ENCODE measurements around the gene NUMB.
"Not testable (repeated sequence)": the region's sequence is repeated elsewhere in the genome, so short reads cannot be mapped to it uniquely, and the experiment has no call there.

The NUMB gene

DNA sequence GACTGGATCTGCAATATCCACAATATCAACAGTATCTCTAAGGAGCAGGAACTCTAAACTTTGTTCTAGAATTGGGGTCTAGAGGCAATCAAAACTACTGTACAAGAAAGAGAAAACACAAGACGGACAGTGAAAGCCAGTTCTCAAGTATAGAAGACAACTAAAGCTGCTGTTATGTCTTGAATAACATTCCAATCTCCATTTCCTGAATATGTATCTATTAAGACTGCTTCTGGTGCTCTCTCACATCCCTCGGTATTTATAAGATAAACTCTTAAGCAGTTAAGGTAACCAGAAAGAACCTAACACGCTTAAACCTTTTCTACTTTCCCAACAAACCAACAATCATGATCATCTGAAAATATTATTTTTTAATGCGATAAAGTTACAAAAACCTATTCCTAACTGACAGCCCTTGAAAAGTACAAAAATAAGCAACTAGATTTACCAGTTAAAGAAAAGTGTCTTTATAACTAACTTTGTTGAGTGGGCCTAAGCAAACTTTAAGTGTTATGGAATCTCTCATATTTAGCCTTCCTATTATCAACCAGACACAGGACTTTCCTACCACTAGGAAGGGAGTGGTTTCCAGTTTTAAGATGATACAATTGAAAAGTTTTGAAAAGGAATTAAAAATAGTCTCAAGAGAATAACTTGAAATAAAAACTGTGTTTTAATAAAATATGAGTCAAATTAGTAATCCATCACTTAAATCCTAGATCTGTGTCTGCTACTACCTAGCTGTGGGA, 30.7 kb downstream of the NUMB start:
- Histone ChIP-seq H3K9me3 (ENCODE audit: control insufficient read depth, low read length) (no peaks in the 10 kb centered on the region), H3K27me3 (replicated peaks; ENCODE audit: control insufficient read depth, insufficient read depth, low read length, poor library complexity, severe bottlenecking) (no peaks in the 10 kb centered on the region), H3K4me1 (ENCODE audit: control insufficient read depth, insufficient read depth, low read length, poor library complexity, severe bottlenecking) (no peaks in the 10 kb centered on the region), H3K27ac (ENCODE audit: insufficient read depth, low read length, poor library complexity, severe bottlenecking) (no peak overlapping the region), H3K36me3 (ENCODE audit: control insufficient read depth, insufficient read depth, low read length) (no peaks in the 10 kb centered on the region), H3K4me3 (ENCODE audit: insufficient read depth, low read depth, low read length, poor library complexity, severe bottlenecking) (no peak overlapping the region)
- no peak for DNase-seq

DNA sequence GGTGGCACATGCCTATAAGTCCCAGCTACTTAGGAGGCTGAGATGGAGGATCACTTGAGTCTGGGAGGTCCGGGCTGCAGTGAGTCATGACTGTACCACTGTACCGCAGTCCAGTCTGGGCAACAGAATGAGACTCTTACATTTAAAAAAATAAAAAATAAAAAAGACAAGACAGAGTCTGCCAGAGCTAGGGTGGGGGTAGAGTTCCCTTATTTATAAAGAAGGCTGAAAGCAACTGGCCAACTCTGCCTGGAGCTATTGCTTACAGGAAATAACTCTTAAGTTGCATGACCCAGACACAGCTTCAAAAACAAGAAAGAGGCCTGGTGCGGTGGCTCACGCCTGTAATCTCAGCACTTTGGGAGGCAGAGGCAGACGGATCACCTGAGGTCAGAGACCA, 31.5 kb downstream of the NUMB start:
- no peaks in the 10 kb centered on the region for H3K9me3 ChIP-seq (ENCODE audit: control insufficient read depth, low read length)

DNA sequence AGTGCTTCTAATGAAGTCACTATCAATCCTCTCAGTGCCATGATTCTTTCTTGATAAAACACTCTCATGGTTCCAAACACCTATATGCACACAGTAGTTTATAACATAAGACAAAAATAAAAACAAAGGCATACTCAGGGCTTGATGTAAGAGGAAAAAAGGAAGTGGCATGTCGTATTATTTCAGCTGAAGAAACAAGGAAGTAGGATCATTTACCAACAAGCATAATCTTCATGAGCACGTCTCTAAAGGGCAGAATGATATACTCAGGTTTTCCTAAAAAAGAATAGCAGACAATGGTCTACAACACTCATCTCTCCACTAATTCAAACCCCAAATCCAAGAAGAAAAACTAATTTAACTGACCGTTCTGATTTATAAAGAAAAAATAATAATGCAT, 33.9 kb downstream of the NUMB start:
- Histone ChIP-seq H3K27ac (ENCODE audit: insufficient read depth, low read length, poor library complexity, severe bottlenecking) (no peak overlapping the region), H3K4me3 (ENCODE audit: insufficient read depth, low read depth, low read length, poor library complexity, severe bottlenecking) (no peak overlapping the region)
- no peak for DNase-seq

More for the DNA sequence above, 31.5 kb downstream of the NUMB start:
- Histone ChIP-seq H3K4me3 (ENCODE audit: insufficient read depth, low read depth, low read length, poor library complexity, severe bottlenecking) (no peak overlapping the region), H3K27me3 (replicated peaks; ENCODE audit: control insufficient read depth, insufficient read depth, low read length, poor library complexity, severe bottlenecking) (no peaks in the 10 kb centered on the region), H3K4me1 (ENCODE audit: control insufficient read depth, insufficient read depth, low read length, poor library complexity, severe bottlenecking) (no peaks in the 10 kb centered on the region), H3K36me3 (ENCODE audit: control insufficient read depth, insufficient read depth, low read length) (no peaks in the 10 kb centered on the region), H3K27ac (ENCODE audit: insufficient read depth, low read length, poor library complexity, severe bottlenecking) (no peak overlapping the region)
- DNase-seq, result no peak

DNA sequence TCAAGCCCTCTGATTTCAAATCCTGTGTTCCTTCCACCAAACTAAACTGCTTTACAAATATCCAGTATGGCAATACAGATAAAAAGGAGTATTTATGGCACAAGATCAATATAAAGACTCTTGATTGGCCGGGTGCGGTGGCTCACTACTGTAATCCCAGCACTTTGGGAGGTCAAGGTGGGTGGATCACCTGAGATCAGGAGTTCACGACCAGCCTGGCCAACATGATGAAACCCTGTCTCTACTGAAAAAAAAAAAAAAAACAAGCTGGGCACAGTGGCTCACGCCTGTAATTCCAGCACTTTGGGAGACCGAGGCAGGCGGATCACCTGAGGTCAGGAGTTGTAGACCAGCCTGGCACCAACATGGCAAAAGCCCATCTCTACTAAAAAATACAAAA, 35.3 kb downstream of the NUMB start:
- not testable (repeated sequence) for DNase-seq; H3K36me3 ChIP-seq (ENCODE audit: control insufficient read depth, insufficient read depth, low read length); H3K27me3 ChIP-seq (replicated peaks; ENCODE audit: control insufficient read depth, insufficient read depth, low read length, poor library complexity, severe bottlenecking); H3K9me3 ChIP-seq (ENCODE audit: control insufficient read depth, low read length); H3K4me3 ChIP-seq (ENCODE audit: insufficient read depth, low read depth, low read length, poor library complexity, severe bottlenecking); H3K27ac ChIP-seq (ENCODE audit: insufficient read depth, low read length, poor library complexity, severe bottlenecking); H3K4me1 ChIP-seq (ENCODE audit: control insufficient read depth, insufficient read depth, low read length, poor library complexity, severe bottlenecking)

More for the DNA sequence above, 33.9 kb downstream of the NUMB start:
- no peaks in the 10 kb centered on the region for H3K27me3 ChIP-seq (replicated peaks; ENCODE audit: control insufficient read depth, insufficient read depth, low read length, poor library complexity, severe bottlenecking)
- H3K36me3 ChIP-seq (ENCODE audit: control insufficient read depth, insufficient read depth, low read length), result no peaks in the 10 kb centered on the region
- no peaks in the 10 kb centered on the region for H3K4me1 ChIP-seq (ENCODE audit: control insufficient read depth, insufficient read depth, low read length, poor library complexity, severe bottlenecking)
- H3K9me3 ChIP-seq (ENCODE audit: control insufficient read depth, low read length), result no peaks in the 10 kb centered on the region

DNA sequence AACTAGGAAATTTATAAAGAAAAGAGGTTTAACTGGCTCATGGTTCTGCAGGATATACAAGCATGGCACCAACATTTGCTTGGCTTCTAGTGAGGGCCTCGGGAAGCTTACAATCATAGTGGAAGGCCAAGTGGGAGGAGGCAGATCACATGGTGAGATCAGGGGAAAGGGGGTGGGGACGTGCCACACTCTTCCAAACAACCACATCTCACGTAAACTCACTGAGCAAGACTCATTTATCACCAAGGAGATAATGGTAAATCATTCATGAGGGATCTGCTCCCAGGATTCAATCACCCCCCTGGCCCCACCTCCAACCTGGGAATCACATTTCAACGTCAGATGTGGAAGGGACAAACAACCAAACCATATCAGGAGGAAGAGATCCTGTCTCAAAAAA, 35.8 kb downstream of the NUMB start:
- DNase-seq, result no peak
- H3K27me3 ChIP-seq (replicated peaks; ENCODE audit: control insufficient read depth, insufficient read depth, low read length, poor library complexity, severe bottlenecking), result no peaks in the 10 kb centered on the region
- H3K9me3 ChIP-seq (ENCODE audit: control insufficient read depth, low read length), result no peaks in the 10 kb centered on the region
- H3K4me1 ChIP-seq (ENCODE audit: control insufficient read depth, insufficient read depth, low read length, poor library complexity, severe bottlenecking), result no peaks in the 10 kb centered on the region
- no peak overlapping the region for H3K27ac ChIP-seq (ENCODE audit: insufficient read depth, low read length, poor library complexity, severe bottlenecking)
- H3K4me3 ChIP-seq (ENCODE audit: insufficient read depth, low read depth, low read length, poor library complexity, severe bottlenecking), result no peak overlapping the region
- H3K36me3 ChIP-seq (ENCODE audit: control insufficient read depth, insufficient read depth, low read length), result no peaks in the 10 kb centered on the region

DNA sequence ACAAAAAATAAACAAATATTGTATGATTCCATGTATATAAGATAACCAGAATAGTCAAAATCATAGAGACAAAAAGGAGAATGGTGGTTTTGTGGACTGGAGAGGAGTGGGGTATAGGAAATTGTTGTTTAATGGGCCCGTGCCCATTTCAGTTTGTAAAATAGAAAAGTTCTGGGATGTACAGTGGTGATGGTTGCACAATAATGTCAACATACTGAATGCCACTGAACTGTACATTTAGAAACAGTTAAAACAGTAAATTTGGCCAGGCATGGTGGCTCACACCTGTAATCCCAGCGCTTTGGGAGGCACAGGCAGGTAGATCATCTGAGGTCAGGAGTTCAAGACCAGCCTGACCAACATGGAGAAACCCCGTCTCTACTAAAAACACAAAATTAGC, 40.1 kb downstream of the NUMB start:
- no peak for DNase-seq
- no peaks in the 10 kb centered on the region for H3K36me3 ChIP-seq (ENCODE audit: control insufficient read depth, insufficient read depth, low read length)
- no peaks in the 10 kb centered on the region for H3K27me3 ChIP-seq (replicated peaks; ENCODE audit: control insufficient read depth, insufficient read depth, low read length, poor library complexity, severe bottlenecking)
- no peaks in the 10 kb centered on the region for H3K4me1 ChIP-seq (ENCODE audit: control insufficient read depth, insufficient read depth, low read length, poor library complexity, severe bottlenecking)
- H3K9me3 ChIP-seq (ENCODE audit: control insufficient read depth, low read length), result no peaks in the 10 kb centered on the region
- no peak overlapping the region for H3K27ac ChIP-seq (ENCODE audit: insufficient read depth, low read length, poor library complexity, severe bottlenecking)
- H3K4me3 ChIP-seq (ENCODE audit: insufficient read depth, low read depth, low read length, poor library complexity, severe bottlenecking), result no peak overlapping the region

DNA sequence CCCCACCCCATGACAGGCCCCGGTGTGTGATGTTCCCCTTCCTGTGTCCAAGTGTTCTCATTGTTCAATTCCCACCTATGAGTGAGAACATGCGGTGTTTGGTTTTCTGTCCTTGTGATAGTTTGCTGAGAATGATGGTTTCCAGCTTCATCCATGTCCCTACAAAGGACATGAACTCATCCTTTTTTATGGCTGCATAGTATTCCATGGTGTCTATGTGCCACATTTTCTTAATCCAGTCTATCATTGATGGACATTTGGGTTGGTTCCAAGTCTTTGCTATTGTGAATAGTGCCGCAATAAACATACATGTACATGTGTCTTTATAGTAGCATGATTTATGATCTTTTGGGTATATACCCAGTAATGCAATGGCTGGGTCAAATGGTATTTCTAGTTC, 52.1 kb downstream of the NUMB start:
- not testable (repeated sequence) for H3K4me3 ChIP-seq (ENCODE audit: insufficient read depth, low read depth, low read length, poor library complexity, severe bottlenecking)
- peaks cover 12% of the 10 kb centered on the region for H3K36me3 ChIP-seq (ENCODE audit: control insufficient read depth, insufficient read depth, low read length)

DNA sequence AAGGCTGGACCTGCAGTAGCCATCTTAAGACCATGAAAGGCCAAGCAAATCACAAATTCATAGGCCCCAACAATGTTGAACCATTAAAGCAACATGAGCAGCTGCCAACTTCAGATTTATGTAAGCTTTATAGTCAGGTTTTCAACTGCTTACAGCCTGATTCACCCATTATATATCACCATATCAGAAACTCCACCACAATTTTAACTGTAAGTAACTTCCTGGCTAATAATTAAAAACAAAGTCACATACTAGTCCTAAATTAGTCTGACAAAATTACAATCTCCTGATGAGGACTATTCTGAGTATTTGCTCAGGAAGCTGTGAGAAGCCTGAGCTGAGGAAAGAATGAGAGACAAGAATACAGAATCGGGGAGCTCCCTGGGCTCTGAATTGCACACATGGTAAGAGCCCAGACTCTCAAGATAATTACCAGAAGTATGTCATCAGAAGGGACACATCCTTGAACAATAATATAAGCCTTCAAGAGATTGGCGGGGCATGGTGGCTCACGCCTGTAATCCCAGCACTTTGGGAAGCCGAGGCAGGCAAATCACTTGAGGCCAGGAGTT, 55.1 kb downstream of the NUMB start:
- Histone ChIP-seq H3K4me1 (ENCODE audit: control insufficient read depth, insufficient read depth, low read length, poor library complexity, severe bottlenecking) (no peaks in the 10 kb centered on the region), H3K27ac (ENCODE audit: insufficient read depth, low read length, poor library complexity, severe bottlenecking) (no peak overlapping the region), H3K36me3 (ENCODE audit: control insufficient read depth, insufficient read depth, low read length) (no peaks in the 10 kb centered on the region), H3K9me3 (ENCODE audit: control insufficient read depth, low read length) (no peaks in the 10 kb centered on the region), H3K4me3 (ENCODE audit: insufficient read depth, low read depth, low read length, poor library complexity, severe bottlenecking) (no peak overlapping the region), H3K27me3 (replicated peaks; ENCODE audit: control insufficient read depth, insufficient read depth, low read length, poor library complexity, severe bottlenecking) (no peaks in the 10 kb centered on the region)
- DNase-seq, result no peak

More for the DNA sequence above, 52.1 kb downstream of the NUMB start:
- not testable (repeated sequence) for H3K4me1 ChIP-seq (ENCODE audit: control insufficient read depth, insufficient read depth, low read length, poor library complexity, severe bottlenecking); H3K27me3 ChIP-seq (replicated peaks; ENCODE audit: control insufficient read depth, insufficient read depth, low read length, poor library complexity, severe bottlenecking); DNase-seq; H3K27ac ChIP-seq (ENCODE audit: insufficient read depth, low read length, poor library complexity, severe bottlenecking); H3K9me3 ChIP-seq (ENCODE audit: control insufficient read depth, low read length)

DNA sequence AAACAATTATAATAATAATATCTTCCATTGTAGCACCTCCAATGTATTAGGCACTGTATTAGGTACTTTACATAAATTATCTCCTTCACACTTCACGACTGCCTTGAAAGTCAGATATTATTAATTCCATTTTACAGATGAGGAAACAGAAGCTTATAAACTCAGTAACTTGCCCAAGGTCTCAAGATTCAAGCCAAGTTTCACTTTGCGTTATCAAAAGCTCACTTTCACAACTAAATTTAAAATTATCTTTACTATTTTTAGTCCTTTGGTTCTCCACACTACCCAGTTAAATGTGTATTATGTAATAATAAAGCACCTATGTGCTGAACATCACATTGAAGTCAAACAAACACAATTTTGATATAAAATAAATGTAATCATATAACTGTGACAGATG, 55.8 kb downstream of the NUMB start:
- H3K27me3 ChIP-seq (replicated peaks; ENCODE audit: control insufficient read depth, insufficient read depth, low read length, poor library complexity, severe bottlenecking), result no peaks in the 10 kb centered on the region
- no peaks in the 10 kb centered on the region for H3K4me1 ChIP-seq (ENCODE audit: control insufficient read depth, insufficient read depth, low read length, poor library complexity, severe bottlenecking)
- H3K36me3 ChIP-seq (ENCODE audit: control insufficient read depth, insufficient read depth, low read length), result no peaks in the 10 kb centered on the region
- H3K9me3 ChIP-seq (ENCODE audit: control insufficient read depth, low read length), result no peaks in the 10 kb centered on the region
- H3K4me3 ChIP-seq (ENCODE audit: insufficient read depth, low read depth, low read length, poor library complexity, severe bottlenecking), result no peak overlapping the region
- H3K27ac ChIP-seq (ENCODE audit: insufficient read depth, low read length, poor library complexity, severe bottlenecking), result no peak overlapping the region
- no peak for DNase-seq

DNA sequence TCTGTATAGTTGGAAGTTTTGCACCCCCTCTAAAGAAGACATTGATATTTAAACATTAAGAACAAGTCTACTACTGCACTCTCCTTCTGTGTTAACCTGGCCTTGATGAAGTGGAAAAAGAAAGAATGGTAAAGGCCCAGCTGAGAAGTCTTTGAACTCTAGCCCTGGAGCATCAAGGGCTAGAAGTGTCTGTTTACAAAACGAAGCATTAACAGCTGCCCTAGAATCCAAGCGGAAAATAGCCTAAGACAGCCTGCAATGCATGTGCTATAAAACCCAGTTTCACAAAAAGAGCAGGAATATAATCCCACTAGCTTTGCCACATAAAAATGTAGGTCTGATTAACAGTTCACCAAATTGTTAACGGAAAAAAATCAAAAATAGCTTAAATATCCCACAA, 60.5 kb downstream of the NUMB start:
- Histone ChIP-seq H3K4me1 (ENCODE audit: control insufficient read depth, insufficient read depth, low read length, poor library complexity, severe bottlenecking) (no peaks in the 10 kb centered on the region), H3K36me3 (ENCODE audit: control insufficient read depth, insufficient read depth, low read length) (no peaks in the 10 kb centered on the region), H3K4me3 (ENCODE audit: insufficient read depth, low read depth, low read length, poor library complexity, severe bottlenecking) (no peak overlapping the region), H3K27ac (ENCODE audit: insufficient read depth, low read length, poor library complexity, severe bottlenecking) (no peak overlapping the region), H3K27me3 (replicated peaks; ENCODE audit: control insufficient read depth, insufficient read depth, low read length, poor library complexity, severe bottlenecking) (no peaks in the 10 kb centered on the region), H3K9me3 (ENCODE audit: control insufficient read depth, low read length) (no peaks in the 10 kb centered on the region)
- no peak for DNase-seq

All from effector memory CD4-positive, alpha-beta T cell (primary cell).